ENCODE measurements around the gene MTFR1L. TPM values are rescaled to one million over a fixed set of nuclear protein-coding genes. Genes with fewer than 3 reads are reported as not detected.

The MTFR1L gene
- polyA plus RNA-seq, 1 donor (not counting 4 experiments of a cell fraction or from before 2014, with no cell fraction given), result 31.6 TPM

DNA sequence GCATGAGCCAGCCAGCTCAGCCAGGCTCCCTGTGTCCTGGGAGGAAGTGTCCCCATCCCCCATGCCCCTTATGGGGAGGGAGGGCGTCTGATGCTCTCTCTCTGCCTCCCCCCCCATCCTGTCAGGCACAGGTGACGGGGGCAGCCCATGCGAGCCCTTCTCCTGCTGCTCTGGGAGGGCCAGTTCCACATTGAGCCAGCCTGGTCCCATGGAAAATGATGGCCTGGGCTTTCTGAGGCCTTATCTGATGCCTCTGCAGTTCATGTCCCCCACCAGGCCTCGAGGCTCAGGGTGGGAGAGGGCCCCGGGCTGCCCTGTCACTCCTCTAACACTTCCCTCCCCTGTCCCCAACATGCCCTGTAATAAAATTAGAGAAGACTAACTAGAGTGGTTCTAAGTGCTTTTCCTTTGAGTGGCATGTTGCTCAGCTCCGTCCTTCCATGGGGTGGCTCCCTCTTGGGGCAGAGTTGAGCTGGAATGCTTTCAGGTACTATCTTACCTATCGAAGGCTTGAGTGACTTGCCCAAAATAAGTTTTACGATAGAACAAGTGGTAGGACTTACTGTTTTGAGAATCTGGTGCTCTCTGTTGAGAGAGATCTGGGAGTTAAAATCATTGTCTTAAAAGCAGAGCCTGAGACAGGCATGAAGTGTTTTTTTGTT lies 1.8 kb upstream of the MTFR1L start:
- H4K20me1 ChIP-seq (ENCODE audit: control insufficient read depth, extremely low read depth, insufficient read depth, low read length), result no peaks in the 10 kb centered on the region
- H3K4me3 ChIP-seq (ENCODE audit: control insufficient read depth in 2 of 3, extremely low read depth in 1 of 3, insufficient read depth in 2 of 3, low read depth in 1 of 3, low read length in 3 of 3), result peak overlapping the region in 1 of 3 experiments; percentile 2
- TF ChIP-seq, protein P1, sequence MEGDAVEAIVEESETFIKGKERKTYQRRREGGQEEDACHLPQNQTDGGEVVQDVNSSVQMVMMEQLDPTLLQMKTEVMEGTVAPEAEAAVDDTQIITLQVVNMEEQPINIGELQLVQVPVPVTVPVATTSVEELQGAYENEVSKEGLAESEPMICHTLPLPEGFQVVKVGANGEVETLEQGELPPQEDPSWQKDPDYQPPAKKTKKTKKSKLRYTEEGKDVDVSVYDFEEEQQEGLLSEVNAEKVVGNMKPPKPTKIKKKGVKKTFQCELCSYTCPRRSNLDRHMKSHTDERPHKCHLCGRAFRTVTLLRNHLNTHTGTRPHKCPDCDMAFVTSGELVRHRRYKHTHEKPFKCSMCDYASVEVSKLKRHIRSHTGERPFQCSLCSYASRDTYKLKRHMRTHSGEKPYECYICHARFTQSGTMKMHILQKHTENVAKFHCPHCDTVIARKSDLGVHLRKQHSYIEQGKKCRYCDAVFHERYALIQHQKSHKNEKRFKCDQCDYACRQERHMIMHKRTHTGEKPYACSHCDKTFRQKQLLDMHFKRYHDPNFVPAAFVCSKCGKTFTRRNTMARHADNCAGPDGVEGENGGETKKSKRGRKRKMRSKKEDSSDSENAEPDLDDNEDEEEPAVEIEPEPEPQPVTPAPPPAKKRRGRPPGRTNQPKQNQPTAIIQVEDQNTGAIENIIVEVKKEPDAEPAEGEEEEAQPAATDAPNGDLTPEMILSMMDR (optimal IDR thresholded peaks at IDR 0.05 in 1 of 3, IDR thresholded peaks at IDR 0.05 in 1 of 3, conservative IDR thresholded peaks at IDR 0.05 in 1 of 3; ENCODE audit: extremely low read depth in 1 of 3, insufficient read depth in 2 of 3, low read length in 3 of 3), result peak; percentile 54 to 64 (median 54)
- TF ChIP-seq EZH2 (IDR thresholded peaks at IDR 0.05; ENCODE audit: low read length), result no peak
- no peaks in the 10 kb centered on the region for H3K27me3 ChIP-seq (ENCODE audit: control insufficient read depth, extremely low read depth, insufficient read depth, low read length)
- H3K4me1 ChIP-seq (ENCODE audit: control insufficient read depth, extremely low read depth, insufficient read depth, low read length), result peaks cover 27% of the 10 kb centered on the region
- no peak overlapping the region for H3K27ac ChIP-seq (ENCODE audit: control insufficient read depth, insufficient read depth, low read length)
- peak overlapping the region; percentile 76 for H3K4me2 ChIP-seq (ENCODE audit: control insufficient read depth, extremely low read depth, insufficient read depth, low read depth, low read length)
- DNase-seq (ENCODE audit: low read depth, low spot score) (no peak), FAIRE-seq (peak; percentile 56)
- no peak overlapping the region for H3K9ac ChIP-seq (ENCODE audit: control insufficient read depth, extremely low read depth, insufficient read depth, low read length)
- H2AFZ ChIP-seq (ENCODE audit: control insufficient read depth, low read length), result no peak overlapping the region
- H3K9me3 ChIP-seq (ENCODE audit: control insufficient read depth, low read depth, low read length), result no peaks in the 10 kb centered on the region
- H3K9me1 ChIP-seq (ENCODE audit: control insufficient read depth, extremely low read depth, insufficient read depth, low read length), result peaks cover 2% of the 10 kb centered on the region
- H3K36me3 ChIP-seq (ENCODE audit: control insufficient read depth in 2 of 2, extremely low read depth in 1 of 2, insufficient read depth in 2 of 2, low read length in 2 of 2), result peaks cover 0 to 13% of the 10 kb centered on the region in 2 experiments
- dilution Hi-C loops (cut with MboI; ENCODE audit: extremely low pct_ligation_motif_present, low sequenced_read_pairs), result no loop called here
- peaks cover 19% of the 10 kb centered on the region for H3K79me2 ChIP-seq (ENCODE audit: control insufficient read depth, insufficient read depth, low read length)

DNA sequence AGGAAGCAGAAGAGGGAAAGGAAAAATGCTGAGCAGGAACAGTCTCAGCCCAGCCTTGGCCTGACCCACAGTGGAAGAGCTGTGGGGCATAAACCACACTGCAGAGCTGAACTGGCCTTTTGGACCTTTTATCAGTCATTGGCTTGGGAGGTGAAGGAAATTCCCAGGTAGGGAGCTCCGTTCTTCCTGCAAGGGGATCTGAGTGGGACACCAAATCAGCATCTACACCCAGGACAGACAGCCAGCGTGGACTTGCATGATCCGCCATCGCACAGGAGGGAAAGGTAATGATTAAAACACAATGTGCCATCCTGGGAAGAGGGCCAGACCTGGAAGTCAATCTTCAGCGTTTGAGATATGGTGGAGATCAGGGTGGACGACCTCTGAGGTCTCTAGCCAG lies 1.2 kb upstream of the MTFR1L start:
- DNase-seq (ENCODE audit: low read depth, low spot score) (no peak), FAIRE-seq (peak; percentile 41)
- dilution Hi-C loops (cut with MboI; ENCODE audit: extremely low pct_ligation_motif_present, low sequenced_read_pairs), result no loop called here
- H3K27me3 ChIP-seq (ENCODE audit: control insufficient read depth, extremely low read depth, insufficient read depth, low read length), result no peaks in the 10 kb centered on the region
- peaks cover 2% of the 10 kb centered on the region for H3K9me1 ChIP-seq (ENCODE audit: control insufficient read depth, extremely low read depth, insufficient read depth, low read length)
- H2AFZ ChIP-seq (ENCODE audit: control insufficient read depth, low read length), result no peak overlapping the region
- H3K79me2 ChIP-seq (ENCODE audit: control insufficient read depth, insufficient read depth, low read length), result peaks cover 22% of the 10 kb centered on the region
- no peaks in the 10 kb centered on the region for H4K20me1 ChIP-seq (ENCODE audit: control insufficient read depth, extremely low read depth, insufficient read depth, low read length)
- H3K36me3 ChIP-seq (ENCODE audit: control insufficient read depth in 2 of 2, extremely low read depth in 1 of 2, insufficient read depth in 2 of 2, low read length in 2 of 2), result peaks cover 2 to 14% of the 10 kb centered on the region in 2 experiments
- H3K4me1 ChIP-seq (ENCODE audit: control insufficient read depth, extremely low read depth, insufficient read depth, low read length), result peaks cover 27% of the 10 kb centered on the region
- H3K4me3 ChIP-seq (ENCODE audit: control insufficient read depth in 2 of 3, extremely low read depth in 1 of 3, insufficient read depth in 2 of 3, low read depth in 1 of 3, low read length in 3 of 3), result peak overlapping the region; percentile 69 to 92 (median 72)
- no peaks in the 10 kb centered on the region for H3K9me3 ChIP-seq (ENCODE audit: control insufficient read depth, low read depth, low read length)
- H3K4me2 ChIP-seq (ENCODE audit: control insufficient read depth, extremely low read depth, insufficient read depth, low read depth, low read length), result peak overlapping the region; percentile 76
- TF ChIP-seq EZH2 (IDR thresholded peaks at IDR 0.05; ENCODE audit: low read length), result no peak
- TF ChIP-seq, protein P1 (optimal IDR thresholded peaks at IDR 0.05 in 1 of 3, IDR thresholded peaks at IDR 0.05 in 1 of 3, conservative IDR thresholded peaks at IDR 0.05 in 1 of 3; ENCODE audit: extremely low read depth in 1 of 3, insufficient read depth in 2 of 3, low read length in 3 of 3), result no peak
- H3K9ac ChIP-seq (ENCODE audit: control insufficient read depth, extremely low read depth, insufficient read depth, low read length), result peak overlapping the region; percentile 89
- H3K27ac ChIP-seq (ENCODE audit: control insufficient read depth, insufficient read depth, low read length), result no peak overlapping the region
